Progenitor cell of endocrine pancreas (in vitro differentiated cells): ENCODE measurements around the gene HOXB4. TPM values are rescaled to one million over a fixed set of nuclear protein-coding genes. Genes with fewer than 3 reads are reported as not detected.
A peak's percentile ranks its signal among the peaks of the same experiment; 100 is the strongest.

Experiments
- DNase-seq: peaks from one replicate; pipeline ENCODE4 v3.0.0; 2021; ENCODE audit warnings: low spot score; ENCODE audit not compliant: unreplicated experiment
- H3K27ac Mint-ChIP-seq: 2 replicates; pipeline ENCODE4 v1.8.0; 2021; ENCODE audit warnings: mild to moderate bottlenecking, moderate library complexity, mixed read lengths
- H3K27me3 Mint-ChIP-seq: 2 replicates; pipeline ENCODE4 v1.8.0; 2021; ENCODE audit warnings: mixed read lengths
- H3K36me3 Mint-ChIP-seq: 2 replicates; pipeline ENCODE4 v1.8.0; 2022; ENCODE audit warnings: mixed read lengths; ENCODE audit not compliant: insufficient read depth
- H3K4me1 Mint-ChIP-seq: 2 replicates; pipeline ENCODE4 v1.8.0; 2021; ENCODE audit warnings: low read depth, mixed read lengths
- H3K4me3 Mint-ChIP-seq: 2 replicates; pipeline ENCODE4 v1.8.0; 2021; ENCODE audit warnings: low read depth, mild to moderate bottlenecking, moderate library complexity, mixed read lengths
- H3K9me3 Mint-ChIP-seq: 2 replicates; pipeline ENCODE4 v1.8.0; 2021; ENCODE audit warnings: low read depth, mixed read lengths
- total RNA-seq: library from RNA; stranded (reverse); gene quantifications from 2 replicates; pipeline ENCODE4 v1.2.1, GENCODE V29; 2021
- TF ChIP-seq, protein P1 (sequence below): fragments of 200-600 bp; sonication (generic); IDR thresholded peaks from one replicate; pipeline ENCODE4 v1.5.0; 2021; ENCODE audit warnings: antibody characterized with exemption, mild to moderate bottlenecking; ENCODE audit not compliant: unreplicated experiment

HOXB4 gene
- total RNA-seq, 1 donor from 2014 or later, result 3.4 TPM

DNA sequence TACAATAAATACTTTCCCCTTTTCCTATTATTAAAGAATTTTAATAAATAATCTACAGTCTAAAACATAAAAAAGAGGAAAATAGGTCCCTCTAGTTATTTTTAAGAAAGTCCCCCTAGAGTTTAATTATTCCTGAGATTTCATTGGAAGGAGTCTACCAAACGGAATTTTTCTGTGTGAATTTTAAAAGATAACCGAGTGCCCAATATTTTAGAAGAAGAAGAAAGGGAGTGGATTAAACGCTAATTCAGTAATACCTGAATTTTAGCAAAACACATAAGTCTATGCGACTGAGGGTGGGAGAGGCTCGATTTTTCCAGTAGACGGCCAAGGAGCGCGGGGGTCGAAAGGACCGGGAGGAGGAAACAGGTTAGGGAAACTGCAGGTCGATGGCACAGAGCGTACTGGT, 35.4 kb downstream of the HOXB4 start:
- TF ChIP-seq, protein P1, sequence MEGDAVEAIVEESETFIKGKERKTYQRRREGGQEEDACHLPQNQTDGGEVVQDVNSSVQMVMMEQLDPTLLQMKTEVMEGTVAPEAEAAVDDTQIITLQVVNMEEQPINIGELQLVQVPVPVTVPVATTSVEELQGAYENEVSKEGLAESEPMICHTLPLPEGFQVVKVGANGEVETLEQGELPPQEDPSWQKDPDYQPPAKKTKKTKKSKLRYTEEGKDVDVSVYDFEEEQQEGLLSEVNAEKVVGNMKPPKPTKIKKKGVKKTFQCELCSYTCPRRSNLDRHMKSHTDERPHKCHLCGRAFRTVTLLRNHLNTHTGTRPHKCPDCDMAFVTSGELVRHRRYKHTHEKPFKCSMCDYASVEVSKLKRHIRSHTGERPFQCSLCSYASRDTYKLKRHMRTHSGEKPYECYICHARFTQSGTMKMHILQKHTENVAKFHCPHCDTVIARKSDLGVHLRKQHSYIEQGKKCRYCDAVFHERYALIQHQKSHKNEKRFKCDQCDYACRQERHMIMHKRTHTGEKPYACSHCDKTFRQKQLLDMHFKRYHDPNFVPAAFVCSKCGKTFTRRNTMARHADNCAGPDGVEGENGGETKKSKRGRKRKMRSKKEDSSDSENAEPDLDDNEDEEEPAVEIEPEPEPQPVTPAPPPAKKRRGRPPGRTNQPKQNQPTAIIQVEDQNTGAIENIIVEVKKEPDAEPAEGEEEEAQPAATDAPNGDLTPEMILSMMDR, result no peak
- H3K4me1 Mint-ChIP-seq, result peaks cover 36% of the 10 kb centered on the region
- peaks cover 4% of the 10 kb centered on the region for H3K36me3 Mint-ChIP-seq
- H3K27me3 Mint-ChIP-seq, result peaks cover 76% of the 10 kb centered on the region
- H3K4me3 Mint-ChIP-seq, result peak overlapping the region; percentile 85
- H3K9me3 Mint-ChIP-seq, result no peaks in the 10 kb centered on the region
- peak overlapping the region; percentile 96 for H3K27ac Mint-ChIP-seq
- DNase-seq, result no peak

DNA sequence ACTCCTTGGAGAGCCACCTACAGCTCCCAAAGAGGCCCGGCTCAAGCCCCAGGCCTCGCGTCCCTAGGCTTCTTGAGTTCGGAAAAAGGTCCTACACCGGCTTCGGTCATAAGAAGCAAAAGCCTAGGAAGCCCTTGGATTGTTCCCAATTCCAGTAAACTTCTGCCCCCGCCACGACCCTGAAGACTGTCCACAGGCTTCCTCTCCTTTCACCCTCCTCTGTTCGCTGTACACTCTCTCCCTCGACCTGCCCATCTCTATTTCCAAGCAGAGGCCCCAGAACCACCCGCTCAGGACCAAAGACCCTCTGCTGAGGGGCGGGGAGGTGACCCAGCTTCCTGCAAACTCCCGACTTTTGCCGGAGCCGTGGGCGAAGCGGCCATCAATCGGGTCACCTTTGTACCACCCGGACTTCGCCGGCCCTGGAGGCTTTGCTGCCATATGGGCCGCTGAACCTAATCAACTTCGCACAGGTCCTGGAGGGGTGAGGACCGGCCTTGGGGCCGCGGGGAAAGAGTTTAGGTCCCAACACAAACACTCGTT, 36.0 kb downstream of the HOXB4 start:
- H3K27ac Mint-ChIP-seq, result peak overlapping the region; percentile 95

DNA sequence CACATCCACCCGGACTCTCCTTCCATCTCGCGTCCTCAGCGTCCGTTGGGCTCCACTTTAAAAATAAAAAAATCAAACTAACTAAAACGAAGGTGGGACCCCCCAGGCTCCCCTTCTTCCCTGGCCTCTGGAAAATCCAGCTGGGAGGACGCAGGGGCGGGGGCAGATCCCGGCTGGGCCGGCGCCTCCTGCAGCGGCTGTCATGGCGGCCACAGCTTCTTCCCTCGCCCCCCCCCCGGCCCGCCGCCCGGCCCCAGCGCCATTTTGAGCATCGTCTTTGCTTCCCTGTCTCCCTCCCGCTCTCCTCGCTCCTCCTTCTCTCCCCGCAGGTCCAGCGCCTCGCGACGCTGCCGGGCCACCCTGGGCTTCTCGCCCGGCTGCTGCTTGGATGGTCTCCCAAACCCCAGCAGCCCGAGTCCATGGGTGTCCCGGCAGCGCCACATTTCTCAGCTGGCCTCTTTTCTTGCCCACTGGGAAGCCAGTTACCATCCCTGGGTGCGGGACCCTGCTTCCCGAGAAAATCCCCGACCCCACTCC, 36.5 kb downstream of the HOXB4 start:
- H3K36me3 Mint-ChIP-seq, result peaks cover 4% of the 10 kb centered on the region
- peaks cover 73% of the 10 kb centered on the region for H3K27me3 Mint-ChIP-seq
- H3K4me3 Mint-ChIP-seq, result peak overlapping the region; percentile 81
- peak overlapping the region; percentile 95 for H3K27ac Mint-ChIP-seq
- H3K4me1 Mint-ChIP-seq, result peaks cover 29% of the 10 kb centered on the region
- no peak for DNase-seq
- H3K9me3 Mint-ChIP-seq, result no peaks in the 10 kb centered on the region
- TF ChIP-seq, protein P1, result no peak

More for the DNA sequence above, 36.0 kb downstream of the HOXB4 start:
- H3K4me1 Mint-ChIP-seq, result peaks cover 32% of the 10 kb centered on the region
- peaks cover 4% of the 10 kb centered on the region for H3K36me3 Mint-ChIP-seq
- TF ChIP-seq, protein P1, result no peak
- H3K27me3 Mint-ChIP-seq, result peaks cover 76% of the 10 kb centered on the region
- DNase-seq, result no peak
- H3K9me3 Mint-ChIP-seq, result no peaks in the 10 kb centered on the region
- H3K4me3 Mint-ChIP-seq, result peak overlapping the region; percentile 81

DNA sequence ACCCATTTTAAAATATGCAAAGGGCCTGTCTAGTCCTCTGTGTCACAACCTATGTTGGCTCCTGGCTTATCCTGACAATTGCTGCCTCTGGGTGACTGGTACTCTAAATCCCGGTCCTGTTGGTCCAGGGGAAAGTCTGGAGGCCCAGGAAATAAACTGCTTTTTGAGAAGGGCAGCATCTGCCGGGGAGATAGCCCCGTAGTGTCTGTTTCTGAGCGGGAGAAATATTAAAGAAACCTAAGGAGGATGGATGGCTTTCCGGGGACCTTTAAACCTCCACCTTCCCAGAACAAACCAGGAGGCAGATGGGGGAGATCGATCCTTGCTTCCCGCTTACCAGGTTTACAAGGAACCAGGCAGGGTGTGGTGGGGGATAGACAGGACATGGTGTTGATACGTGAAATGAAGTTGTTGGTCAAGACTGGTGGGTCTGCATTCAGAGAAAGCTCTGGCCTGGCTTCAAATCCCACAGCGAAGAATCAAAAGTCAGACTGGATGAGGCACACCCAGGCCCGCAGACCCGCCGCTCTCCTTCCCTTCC, 37.0 kb downstream of the HOXB4 start:
- no peak for DNase-seq
- TF ChIP-seq, protein P1, result no peak
- H3K36me3 Mint-ChIP-seq, result peaks cover 4% of the 10 kb centered on the region
- peak overlapping the region; percentile 88 for H3K27ac Mint-ChIP-seq
- peak overlapping the region; percentile 81 for H3K4me3 Mint-ChIP-seq
- peaks cover 69% of the 10 kb centered on the region for H3K27me3 Mint-ChIP-seq
- no peaks in the 10 kb centered on the region for H3K9me3 Mint-ChIP-seq
- peaks cover 23% of the 10 kb centered on the region for H3K4me1 Mint-ChIP-seq

DNA sequence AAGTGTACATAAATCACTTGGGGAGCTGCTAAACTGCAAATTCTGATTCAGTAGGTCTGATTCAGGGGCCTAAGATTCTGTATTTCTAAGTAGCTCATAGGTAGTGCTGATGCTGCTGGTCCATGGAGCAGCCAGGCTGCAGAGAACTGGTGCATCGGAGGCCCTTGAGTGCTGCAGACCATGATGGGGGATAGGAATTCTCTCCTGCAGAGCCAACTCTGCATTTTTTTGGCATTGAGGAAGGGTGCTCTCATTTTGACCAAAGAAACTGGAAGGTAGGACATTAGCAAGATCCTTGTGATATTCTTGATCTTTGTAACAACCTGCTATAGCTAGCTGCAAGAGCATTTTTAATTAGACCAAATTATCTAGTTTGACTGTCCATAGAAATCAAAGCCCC, 37.9 kb downstream of the HOXB4 start:
- Mint-ChIP-seq H3K36me3 (peaks cover 4% of the 10 kb centered on the region), H3K4me1 (peaks cover 19% of the 10 kb centered on the region), H3K27me3 (peaks cover 60% of the 10 kb centered on the region), H3K27ac (peak overlapping the region; percentile 33), H3K4me3 (no peak overlapping the region), H3K9me3 (no peaks in the 10 kb centered on the region)
- DNase-seq, result no peak
- TF ChIP-seq, protein P1, result no peak
